HepG2 (cell line): ENCODE measurements around the gene UBTF.

Source experiments
- CAMTA2 ChIP-seq: sonication (generic); formaldehyde crosslinking; IDR thresholded peaks from 2 replicates; pipeline ENCODE4 v1.4.0; 2020; ENCODE audit warnings: mild to moderate bottlenecking, missing genetic modification reagents, borderline replicate concordance
- CEBPB ChIP-seq: IDR thresholded peaks from 2 replicates; pipeline ENCODE4 v1.6.1; 2011; ENCODE audit warnings: low read depth, low read length, improper control_type of control experiment, borderline replicate concordance
- MAFK ChIP-seq, 2 experiments: IDR thresholded peaks in 1 of 2; conservative IDR thresholded peaks in 1 of 2; 2 replicates each; pipeline ENCODE4 v1.6.1; 2011; ENCODE audit warnings: improper control_type of control experiment in 2 of 2, low read length in 2 of 2
- ZFP36 ChIP-seq: fragments of 150-350 bp; IDR thresholded peaks from 2 replicates; pipeline ENCODE4 v1.6.1; 2018; ENCODE audit warnings: borderline replicate concordance, low read length, low read depth; ENCODE audit not compliant: partially characterized antibody
- ZNF569 ChIP-seq: sonication (generic); formaldehyde crosslinking; IDR thresholded peaks from 2 replicates; pipeline ENCODE4 v1.5.0; 2020; ENCODE audit warnings: mild to moderate bottlenecking, missing genetic modification reagents, moderate library complexity, borderline replicate concordance
- ZNF768 ChIP-seq: sonication (generic); formaldehyde crosslinking; IDR thresholded peaks from 2 replicates; pipeline ENCODE4 v1.4.0; 2020; ENCODE audit warnings: missing genetic modification reagents
- TF ChIP-seq, protein P1 (sequence below): sonication (generic); formaldehyde crosslinking; conservative IDR thresholded peaks from 2 replicates; pipeline ENCODE4 v1.4.0; 2020; ENCODE audit warnings: missing genetic modification reagents

DNA sequence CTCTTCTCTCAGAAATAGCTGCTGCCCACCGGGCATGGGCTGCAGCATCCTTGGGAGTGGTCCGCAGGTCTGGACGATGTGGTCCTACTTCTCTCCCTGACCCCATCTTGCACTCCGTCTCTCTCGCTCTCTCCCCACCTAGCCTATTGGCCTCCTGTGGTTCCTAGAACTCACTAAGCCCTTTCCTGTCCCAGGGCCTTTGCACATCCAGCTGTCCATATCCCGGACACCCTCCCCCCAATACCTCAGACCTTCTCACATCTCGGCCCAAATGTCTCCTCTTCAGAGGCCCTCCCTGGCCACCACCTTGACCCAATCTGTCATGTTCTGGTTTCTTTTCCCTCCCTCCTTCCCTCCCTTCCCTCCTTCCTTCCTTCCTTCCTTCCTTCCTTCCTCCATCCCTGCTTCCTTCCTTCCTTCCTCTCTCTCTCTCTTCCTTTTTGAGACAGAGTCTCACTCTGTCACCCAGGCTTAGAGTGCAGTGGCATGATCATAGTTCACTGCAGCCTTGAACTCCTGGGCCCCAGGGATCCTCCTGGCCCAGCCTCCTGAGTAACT, 43.9 kb upstream of the UBTF start:
- TF ChIP-seq, protein P1, sequence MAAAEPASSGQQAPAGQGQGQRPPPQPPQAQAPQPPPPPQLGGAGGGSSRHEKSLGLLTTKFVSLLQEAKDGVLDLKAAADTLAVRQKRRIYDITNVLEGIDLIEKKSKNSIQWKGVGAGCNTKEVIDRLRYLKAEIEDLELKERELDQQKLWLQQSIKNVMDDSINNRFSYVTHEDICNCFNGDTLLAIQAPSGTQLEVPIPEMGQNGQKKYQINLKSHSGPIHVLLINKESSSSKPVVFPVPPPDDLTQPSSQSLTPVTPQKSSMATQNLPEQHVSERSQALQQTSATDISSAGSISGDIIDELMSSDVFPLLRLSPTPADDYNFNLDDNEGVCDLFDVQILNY (CRISPR knock-in tag), result no peak
- TF ChIP-seq MAFK (conservative IDR thresholded peaks at IDR 0.05 in 1 of 2, IDR thresholded peaks at IDR 0.05 in 1 of 2; ENCODE audit: low read length in 2 of 2), result no peak
- no peak for TF ChIP-seq ZNF569 (CRISPR knock-in tag)
- TF ChIP-seq ZNF768, result no peak
- no peak for TF ChIP-seq ZFP36
- no peak for TF ChIP-seq CAMTA2 (CRISPR knock-in tag)
- no peak for TF ChIP-seq CEBPB
